Measurements from ENCODE around the gene ZDHHC4.
A peak's percentile ranks its signal among the peaks of the same experiment; 100 is the strongest.

The ZDHHC4 gene

DNA sequence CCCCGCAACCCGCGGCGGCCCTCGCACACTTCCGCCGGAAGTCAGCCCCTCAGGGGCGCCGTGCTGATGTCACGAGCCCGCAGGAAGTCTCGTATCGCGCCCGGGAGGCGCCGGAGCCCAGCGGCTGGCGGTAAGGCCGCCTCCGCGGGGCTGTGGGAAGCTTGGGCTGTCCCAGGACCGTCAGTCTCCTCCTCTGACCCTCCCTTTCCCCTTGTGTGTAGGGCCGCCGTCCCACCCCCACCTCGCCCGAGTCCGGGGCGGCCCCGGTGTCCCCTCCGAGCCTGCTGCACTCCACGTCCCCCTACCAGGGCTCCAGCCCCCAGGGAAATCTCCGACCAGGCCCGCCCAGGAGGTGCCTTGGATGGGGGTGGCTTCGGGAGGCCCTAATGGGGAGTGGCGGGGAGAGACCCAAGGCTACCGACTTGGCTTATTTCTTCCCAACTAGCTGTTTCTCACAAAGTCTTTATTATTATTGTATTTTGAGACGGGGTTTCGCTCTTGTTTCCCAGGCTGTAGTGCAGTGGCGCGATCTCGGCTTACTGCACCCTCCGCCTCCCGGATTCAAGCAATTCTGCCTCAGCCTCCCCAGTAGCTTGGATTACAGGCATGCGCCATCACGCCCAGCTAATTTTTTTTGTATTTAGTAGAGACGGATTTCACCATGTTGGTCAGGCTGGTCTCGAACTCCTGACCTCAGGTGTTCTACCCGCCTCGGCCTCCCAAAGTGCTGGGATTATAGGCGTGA, at the start of gene ZDHHC4:
Gene ZDHHC4, plus strand, starts transcription at position 86 of the 745 bp plus-strand sequence. CDS start 3,108 bp downstream, outside the sequence.
- DNase-seq: peak; percentile 88 to 95 (median 93)

DNA sequence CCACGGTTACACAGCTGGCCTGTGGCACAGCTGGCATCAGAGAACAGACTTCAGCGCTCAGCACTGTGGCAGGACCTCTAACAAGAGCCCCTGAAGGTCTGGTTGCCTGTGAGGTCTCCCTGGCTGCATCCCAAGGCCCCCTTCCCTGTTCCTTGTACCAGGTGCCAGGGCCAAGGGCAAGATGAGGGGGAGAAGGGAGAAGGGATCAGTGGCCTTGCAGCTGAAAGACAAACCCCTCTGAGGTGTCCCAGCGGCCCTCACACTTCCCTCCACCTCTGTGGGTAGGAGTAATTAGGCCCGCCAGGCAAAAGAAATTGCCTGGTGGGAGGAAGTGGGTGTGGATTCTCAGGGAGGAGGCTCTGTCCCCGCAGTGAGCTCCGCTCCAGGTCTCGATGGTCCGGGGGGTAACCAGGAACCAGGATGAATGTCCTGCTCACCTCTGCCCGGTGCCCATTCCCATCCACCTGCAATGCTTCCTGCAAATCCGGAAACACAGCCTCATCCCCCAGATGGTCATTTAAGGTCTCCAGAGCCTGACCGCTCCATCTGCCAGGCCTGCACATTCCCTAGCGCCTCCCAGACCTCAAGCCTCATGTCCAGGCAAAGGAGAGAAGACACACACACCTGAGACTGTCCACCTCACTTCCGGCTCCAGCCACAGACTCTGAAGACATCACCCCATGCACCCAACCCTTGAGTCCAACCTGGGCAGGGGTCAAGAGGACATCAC, 48.7 kb upstream of the ZDHHC4 start:
- DNase-seq: no peak

DNA sequence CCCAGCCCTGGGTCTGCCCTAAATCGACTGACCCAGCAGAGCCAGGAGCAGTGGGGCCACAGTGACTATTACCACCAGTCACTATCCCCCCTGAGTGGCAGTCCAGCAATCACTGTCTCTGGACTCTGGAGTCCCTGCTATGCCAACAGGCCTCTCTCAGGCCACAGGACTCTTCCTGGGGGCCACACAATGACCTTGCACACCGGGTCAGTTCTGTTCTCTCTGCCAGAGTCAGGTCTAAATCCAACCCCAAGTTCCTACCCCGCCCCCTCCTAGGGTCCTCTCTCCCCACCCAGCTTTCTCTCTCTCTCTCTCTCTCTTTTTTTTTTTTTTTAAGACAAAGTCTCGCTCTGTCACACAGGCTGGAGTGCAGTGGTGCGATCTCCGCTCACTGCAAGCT, 47.6 kb upstream of the ZDHHC4 start:
- DNase-seq: no peak

DNA sequence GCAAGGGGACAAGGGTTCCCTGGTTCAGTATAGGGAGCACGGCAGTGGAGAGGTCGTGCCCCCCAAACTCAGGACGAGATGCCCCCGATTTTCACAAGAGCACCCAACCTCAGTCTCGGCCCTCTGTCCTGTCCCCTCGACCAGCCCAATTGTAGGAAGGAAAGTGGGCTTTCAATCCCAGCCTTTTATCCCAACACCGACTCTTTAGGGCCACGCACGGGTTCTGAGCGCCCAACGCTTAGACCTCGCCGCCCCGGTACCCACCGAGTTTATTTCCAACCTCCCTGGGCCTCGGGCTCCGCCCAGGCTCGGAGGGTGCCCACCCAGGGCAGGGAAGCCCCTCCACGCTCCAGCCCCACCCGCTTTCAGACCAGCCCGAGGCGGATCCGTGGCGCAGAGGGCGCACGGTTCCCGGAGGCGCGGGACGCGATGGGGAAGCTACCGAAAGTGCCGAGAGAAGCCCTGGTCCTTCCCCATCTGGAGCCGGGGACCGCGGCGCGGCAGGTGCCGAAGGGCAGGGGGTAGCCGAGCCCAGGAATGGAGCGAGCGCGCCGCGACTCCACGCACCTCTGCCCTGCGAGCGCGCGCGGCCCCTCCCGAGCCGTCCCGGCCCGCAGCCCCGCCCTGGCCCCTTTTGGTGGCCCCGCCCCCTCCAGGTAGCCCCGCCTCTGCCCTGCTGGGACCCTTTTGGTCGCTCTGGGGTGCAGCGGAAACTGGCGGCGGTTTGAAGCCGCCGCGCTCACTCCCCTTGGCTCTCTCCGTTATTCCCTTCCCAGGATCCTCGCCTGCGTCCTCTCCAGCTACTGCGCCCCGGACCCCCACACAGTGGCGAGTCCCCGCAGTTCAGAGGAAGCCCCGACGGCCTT, 46.4 kb upstream of the ZDHHC4 start:
- peak in 2 of 3 experiments; percentile 34 to 37 for DNase-seq

DNA sequence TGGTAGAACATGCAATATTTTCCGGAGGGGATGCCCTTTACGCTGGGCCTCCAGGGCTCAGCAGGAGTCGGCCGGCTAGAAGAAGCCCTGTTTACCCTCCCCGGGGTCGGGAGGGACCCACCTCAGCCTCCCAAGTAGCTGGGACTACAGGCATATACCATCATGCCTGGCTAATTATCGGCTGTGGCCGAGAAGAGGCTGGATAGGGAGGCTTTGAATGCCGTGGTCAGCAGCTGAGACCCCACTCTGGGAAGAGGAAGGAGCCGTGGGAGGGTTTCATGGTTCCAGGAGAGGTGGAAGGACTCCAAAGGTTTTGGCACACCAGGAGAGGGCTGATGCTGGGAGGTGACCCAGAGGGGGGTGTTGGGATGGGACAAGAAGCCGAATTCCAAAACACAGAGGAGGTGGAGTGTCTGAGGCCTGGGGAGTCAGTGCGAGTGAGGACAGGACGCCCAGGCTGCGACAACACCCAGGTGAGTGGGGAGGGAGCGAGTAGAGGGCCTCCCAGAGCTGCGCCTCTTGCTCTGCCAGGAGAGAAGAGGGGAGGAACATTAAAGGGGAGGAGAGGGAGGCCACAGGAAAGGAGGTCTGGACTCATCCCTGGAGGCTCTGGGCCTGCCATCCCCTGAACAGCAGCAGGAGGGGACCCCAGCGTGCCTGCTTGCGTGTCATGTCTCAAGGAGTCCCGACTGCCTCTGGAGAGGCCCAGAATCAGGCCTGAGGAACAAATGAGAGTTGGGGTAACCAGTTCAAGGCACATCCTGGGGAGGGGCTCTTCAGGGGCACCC, 45.6 kb upstream of the ZDHHC4 start:
- DNase-seq: no peak

DNA sequence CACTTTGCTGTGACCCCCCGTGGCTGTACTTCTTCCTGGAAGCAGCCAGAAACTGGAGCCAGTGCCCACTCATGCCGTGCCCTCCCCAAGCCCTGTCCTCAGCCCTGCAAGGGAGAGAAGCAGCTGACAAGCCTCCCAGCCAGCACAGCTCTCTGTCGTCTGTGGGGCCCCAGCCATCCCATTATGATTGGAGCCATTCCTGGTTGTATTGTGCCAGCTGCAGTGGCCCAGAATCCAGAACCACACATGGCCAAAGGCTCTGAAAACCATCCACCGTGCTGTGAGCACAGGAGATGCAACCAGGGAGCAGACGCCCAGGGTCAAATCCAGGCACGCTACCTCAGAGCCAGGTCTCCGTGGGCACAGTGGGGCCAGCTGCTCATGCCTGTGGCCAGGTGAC, 44.7 kb upstream of the ZDHHC4 start:
- DNase-seq: no peak

DNA sequence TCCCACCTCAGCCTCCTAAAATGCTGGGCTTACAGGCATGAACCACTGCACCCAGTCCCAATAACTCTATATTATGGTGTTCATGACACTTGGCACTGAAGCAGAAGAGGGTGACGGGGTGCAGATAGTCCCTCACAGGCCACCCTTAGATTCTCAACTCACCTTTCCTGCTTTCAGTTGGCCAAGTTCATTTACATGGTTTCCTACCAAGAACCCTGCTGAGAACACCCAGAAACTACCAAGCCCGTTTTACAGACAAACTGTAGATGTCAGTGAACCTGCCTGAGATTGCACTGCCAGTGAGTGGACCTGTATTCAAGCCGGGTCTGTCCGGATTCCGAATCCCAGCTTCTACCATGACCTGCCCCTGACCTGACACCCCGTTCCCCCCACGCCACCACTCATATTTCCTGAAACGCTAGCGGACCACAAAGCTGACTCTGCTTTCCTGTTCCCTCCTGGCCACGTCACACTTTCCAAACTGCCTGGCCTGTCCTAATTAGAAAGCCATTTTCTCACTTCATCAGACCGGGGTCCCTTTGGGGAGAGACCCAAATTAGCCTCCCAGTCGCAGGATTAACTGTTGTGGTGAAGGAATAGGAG, 43.3 kb upstream of the ZDHHC4 start:
- DNase-seq: no peak

DNA sequence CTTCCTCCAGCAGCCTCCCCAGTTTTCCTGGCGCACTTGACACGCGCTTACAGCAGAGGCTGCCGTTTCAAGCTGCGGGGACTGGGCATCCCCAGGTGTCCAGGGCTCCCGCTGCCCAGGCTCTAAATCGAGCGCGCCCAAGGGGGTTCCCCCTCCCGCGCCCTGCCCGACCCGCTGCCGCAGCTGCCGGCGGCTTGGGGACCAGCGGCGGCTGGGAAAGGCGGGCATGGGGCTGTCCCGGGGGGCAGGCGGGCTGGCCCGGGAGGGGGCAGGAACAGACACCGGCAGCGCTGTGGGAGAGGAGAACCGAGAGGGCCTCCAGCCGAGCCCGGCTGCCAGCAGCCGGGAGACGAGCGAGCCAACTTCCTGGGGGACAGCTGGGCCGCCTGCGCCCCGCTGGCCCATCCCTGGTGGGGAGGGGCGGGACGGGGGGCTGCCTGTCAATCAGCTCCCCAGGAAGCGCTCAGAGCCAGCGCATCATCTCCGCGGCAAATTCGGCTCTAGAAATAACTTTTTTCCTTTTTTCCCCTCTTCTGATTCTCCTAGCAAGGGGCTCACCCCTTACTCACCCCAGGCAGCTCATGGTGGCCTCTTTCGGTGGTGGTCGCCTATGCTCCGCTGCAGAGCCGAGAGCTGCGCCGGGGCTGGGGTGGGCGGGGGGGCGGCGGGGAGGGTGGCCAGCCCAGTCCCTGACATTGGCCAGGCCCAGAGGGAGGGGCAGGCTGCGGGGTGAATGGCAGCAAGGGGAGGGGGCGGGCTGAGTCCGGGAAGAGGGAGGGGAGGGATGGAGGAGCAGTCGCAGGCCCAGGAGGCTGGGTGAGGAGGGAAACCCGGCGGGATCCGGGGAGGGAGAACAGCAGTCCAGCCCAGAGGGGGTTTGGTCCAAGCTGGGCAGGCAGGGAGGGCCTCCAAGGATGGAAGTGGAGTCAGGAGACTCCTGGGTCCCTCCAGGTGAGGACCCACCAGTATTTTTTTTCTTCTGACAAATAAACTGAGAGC, 40.7 kb upstream of the ZDHHC4 start:
- DNase-seq: peak in 2 of 3 experiments; percentile 77 to 81

DNA sequence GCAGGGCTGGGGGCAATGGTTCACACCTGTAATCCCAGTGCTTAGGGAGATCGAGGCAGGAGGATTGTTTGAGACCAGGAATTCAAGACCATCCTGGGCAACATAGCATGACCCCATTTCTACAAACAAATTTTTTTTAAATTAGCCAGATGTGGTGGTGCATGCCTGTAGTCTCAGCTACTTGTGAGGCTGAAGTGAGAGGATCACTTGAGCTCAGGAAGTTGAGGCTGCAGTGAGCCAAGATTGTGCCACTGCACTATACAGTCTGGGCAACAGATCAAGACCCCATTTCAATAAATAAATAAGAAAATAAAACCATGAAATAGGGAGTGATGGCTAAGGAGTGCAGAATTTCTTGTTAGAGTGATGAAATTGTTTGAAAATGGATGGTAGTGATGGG, 34.9 kb upstream of the ZDHHC4 start:
- DNase-seq: no peak

DNA sequence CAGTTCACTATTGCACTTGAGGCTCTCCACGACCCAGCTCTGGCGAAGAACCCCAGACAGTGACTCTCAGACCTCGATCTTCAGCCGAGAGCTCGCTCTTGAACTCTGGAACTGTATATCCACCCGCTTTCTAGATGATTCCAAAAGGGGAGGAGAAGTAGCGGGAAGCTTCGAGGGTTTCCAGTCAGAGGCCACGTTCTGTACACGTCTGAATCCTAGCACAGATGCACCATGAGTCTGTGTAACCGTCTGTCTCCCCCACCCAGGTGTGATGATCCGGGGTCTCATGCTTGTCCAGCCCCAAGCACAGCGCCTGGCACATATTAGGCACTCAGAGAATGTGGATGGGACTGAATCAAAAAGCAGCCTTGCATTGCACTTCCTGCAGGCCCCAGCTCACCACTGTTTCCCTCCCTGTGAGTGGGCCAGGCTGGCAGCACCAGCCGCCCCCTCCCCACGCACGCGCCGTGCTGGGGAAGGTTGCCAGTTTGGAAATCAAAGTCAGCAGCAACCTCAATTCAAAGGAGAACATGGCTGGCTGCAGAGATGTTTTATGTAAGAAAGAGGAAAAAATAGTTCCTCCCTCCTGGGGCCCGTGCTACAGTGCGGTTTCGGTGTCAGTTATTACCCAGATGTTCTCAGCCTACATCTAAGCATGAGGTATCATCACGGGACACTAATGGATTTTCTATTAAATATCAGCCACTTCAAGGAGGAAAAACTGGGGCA, 31.7 kb upstream of the ZDHHC4 start:
- DNase-seq: no peak

DNA sequence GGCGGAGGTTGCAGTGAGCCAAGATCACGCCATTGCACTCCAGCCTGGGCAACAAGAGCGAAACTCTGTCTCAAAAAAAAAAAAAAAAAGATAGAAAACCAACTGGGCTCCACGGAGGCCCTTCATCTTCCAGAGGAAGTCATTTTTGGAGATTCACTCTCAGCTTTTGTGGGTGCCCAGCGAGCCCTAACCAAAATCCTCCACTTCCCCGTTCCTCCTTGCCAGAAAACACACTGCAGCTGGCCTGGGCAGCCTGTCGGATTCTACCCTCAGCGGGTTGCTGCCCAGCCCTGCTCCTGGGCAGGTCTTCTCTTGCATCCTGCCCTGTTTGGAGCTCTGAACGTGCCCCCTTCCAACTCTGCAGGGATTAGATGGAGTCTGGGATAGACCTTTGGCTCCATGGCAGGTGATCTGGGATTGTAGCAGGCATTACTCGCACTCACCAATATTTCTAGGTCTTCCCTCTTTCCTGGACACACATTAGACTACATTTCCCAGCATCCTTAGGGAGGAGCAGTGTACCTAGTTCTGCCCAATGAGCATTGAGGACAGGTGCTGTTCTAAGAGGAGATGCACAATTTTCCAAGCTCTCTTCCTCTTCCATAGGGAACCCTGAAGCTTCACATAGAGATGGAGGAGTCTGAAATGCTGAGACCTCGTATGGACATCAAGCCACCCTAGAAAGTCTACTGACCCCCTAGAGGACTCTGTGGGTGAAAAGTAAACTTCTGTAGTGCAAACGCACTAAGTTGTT, 30.6 kb upstream of the ZDHHC4 start:
- DNase-seq: no peak

DNA sequence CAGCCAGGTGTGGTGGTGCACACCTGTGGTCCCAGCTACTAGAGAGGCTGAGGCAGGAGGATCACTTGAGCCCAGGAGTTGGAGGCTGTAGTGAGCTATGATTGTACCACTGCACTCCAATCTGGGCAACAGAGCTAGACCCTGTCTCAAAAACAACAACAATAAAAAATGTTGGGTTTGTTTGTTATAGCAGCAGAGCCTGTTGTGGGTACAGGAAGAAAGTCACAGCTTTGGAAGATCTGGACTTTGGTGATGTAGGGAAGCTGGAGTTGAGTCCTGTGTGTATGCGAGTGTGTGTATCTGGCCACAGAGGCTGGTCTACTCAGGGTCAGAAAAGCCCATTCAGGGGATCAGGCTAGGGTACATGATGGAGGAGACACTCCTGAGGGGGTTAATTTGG, 29.9 kb upstream of the ZDHHC4 start:
- DNase-seq: no peak

DNA sequence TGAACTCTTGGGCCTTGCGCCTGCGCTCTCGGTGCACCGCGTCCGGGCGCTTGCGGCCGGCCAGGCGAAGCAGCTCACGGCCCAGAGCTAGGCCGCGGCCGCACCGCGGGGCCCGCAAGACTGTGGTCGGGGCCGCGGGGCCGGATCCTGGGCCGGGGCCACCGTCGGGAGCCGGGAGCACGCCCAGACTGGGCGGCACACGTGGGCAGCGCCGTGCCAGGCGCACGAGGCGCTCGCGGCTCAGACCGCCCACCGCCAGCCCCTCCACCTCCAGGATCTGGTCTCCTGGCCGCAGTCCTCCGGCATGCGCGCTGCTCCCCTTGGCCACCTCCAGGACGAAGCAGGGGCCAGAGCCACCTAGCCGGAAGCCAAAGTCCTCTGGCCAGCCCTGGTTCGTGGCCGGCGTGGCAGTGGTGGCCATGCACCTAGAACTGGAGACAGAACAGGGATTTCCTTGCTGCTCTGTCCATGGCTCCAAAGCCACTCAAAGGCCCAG, 26.2 kb upstream of the ZDHHC4 start, which contains the start of gene GRID2IP:
Gene GRID2IP, minus strand, starts transcription at position 446 of the 496 bp plus-strand sequence. Its CDS starts 25 bp downstream, at position 421.
- no peak for DNase-seq

DNA sequence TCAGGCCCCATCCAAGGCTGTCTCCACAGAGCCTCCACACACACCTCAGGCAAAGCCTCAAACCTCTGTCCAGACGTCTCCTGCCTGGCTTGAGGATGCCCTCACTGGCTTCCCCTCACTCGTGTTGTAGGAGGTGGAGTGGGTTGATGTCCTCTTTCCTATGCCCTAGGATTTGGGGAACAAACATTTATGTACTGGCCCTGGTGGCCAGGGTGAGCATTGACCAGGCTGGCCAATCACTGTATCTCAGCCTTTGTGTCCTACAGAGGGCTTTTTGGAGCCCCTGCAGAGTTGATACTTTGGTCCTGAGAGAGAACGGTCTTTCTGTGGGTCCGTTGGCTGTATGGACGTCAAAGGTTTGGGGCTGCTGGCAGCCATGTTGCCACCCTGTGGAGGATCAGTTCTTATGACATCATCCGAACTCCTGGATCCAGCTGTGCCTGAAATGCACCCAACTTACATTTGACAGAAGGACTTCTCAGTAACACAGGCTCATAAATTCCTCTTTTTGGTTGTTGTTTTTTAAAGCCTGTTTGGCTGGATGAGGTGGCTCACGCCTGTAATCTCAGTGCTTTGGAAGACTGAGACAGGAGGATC, 23.7 kb upstream of the ZDHHC4 start:
- no peak for DNase-seq

DNA sequence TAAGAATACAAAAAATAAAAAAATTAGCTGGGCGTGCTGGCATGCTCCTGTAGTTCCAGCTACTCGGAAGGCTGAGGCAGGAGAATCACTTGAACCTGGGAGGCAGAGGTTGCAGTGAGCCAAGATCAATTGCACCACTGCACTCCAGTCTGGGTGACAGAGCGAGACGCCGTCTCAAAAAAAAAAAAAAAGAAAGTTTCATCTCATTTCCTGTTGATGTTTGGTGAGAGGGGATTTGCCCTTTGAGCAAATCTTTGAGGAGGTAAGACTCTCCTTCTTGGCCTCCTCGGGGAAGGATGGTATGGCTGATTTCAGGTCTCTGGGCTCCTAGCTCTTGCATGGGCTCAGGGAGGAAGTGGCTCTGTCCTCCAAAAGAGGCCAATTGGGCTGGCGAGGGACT, 22.4 kb upstream of the ZDHHC4 start:
- DNase-seq: no peak

DNA sequence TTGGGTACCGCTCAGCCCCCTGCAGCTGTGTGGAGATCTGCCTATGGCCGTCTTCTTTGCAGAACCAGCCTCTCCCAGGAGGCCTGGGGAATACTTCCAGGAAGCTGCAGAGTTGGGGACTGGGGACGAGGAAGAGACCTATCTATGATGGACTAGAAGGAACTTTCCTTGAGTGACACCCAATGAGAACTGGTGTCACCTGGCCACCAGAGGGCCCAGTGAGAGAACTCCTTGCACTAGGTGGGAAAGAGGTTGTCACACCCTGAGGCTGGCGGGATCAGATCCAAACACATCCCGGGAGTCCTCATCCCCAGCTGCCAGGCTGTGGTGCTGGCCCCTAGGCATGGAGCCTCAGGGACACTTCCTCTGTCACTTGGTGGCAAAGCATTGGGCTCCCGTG, 21.1 kb upstream of the ZDHHC4 start:
- DNase-seq: peak in 1 of 3 experiments; percentile 16

DNA sequence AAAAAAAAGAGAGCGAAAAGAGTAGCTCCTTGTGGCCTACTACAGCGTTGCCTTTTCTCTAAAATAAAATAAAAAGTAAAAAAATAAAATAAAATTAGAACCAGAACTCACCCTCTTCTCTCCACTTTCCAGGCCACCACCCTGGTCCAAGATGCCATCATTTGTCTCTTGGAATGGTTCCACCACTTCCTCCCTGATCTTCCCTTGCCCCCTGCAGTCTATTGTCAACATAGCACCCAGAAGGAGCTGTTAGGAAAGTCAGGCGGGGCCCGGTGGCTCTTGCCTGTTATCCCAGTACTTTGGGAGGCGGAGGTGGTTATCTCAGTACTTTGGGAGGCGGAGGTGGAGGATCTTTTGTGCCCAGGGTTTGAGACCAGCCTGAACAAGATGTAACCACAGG, 18.4 kb upstream of the ZDHHC4 start:
- peak in 2 of 3 experiments; percentile 18 to 66 for DNase-seq

DNA sequence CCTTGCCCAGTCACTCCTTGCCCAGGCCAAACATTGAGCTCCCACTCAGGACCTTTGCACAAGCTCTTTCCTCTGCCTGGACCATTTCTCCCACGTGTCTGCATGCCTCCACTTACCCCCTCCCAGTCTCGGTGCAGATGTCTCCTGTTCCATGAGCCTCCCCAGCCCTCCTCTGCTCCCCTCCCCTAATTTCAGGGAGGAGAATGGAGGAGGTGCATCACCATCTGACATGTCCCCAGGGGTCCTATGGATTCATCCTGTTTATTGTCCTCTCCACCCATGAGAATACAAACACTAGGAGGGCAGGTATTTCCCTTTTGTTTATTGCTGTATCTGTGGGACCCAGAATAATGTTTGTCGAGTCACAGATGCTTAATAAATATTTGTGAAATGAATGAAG, 17.4 kb upstream of the ZDHHC4 start:
- DNase-seq: no peak

DNA sequence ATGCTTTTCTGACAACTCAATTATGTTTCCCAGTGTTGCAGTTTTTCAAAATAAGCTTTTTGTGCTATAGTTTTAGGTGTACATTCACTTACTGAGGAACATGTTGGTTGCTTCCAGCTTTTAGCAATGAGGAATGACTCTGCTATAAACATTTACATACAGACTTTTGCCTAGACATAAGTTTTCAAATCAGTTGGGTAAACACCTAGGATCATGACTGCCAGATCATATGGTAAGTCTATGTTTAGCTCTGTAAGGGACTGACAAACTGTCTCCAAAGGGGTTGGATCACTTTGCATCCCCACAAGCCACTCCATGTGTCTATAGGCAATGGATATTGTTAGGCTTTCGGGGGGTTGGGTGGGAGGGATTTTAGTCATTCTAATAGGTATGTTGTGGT, 15.1 kb upstream of the ZDHHC4 start:
- no peak for DNase-seq
